HG02981 (cell line): ENCODE measurements around the gene ATXN2.
"Not testable (repeated sequence)": the region's sequence is repeated elsewhere in the genome, so short reads cannot be mapped to it uniquely, and the experiment has no call there.

Source experiments
- ATAC-seq: cut with Tn5 transposase; IDR thresholded peaks from one replicate; pipeline ENCODE4 v1.9.1; 2021; ENCODE audit warnings: mild to moderate bottlenecking, moderate library complexity; ENCODE audit not compliant: unreplicated experiment

The ATXN2 gene

DNA sequence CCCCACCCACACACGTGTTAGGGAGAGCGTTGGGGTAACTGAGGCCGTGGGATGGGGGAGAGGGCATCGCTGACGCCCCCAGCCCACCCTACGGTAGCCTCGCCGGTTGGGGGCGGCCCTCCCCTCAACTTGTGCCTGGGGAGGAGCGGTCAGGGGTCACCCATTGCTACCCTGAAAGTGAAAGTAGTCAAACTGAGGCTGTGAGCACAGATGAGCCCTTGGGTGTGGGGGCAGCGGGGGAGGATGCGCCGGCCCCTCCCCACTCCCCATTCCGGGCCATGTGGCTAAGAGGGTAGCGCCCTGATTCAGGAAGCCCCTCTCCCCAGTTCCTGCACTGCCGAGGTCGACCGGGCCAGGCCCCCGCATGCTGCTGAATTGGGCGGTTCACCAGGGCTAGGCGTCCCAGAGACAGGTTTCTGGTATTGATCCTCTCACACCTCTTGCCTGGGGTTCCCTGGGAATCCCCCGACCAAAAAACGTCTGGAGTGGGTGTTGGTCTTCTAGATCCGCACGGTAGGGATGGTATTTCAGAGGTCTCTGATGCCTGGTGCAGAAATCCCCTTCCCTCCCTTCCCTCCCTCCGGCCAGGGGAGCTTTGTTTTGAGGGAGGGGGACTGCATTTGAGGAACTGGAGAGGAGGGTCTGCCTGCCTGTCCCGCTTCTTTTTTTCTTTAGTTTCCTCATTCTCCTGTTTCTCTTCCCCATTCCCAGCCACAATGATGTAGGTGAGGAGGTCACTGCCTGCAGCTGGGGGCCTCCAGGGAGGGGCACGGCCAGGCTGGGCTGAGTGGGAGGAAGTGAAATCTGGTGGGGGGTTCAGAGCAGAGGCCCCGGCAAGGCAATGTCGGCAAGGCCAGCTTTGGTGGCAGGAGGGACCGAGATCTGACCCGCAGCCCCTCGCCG is 192.4 kb downstream of the ATXN2 start:
- no peak for ATAC-seq

DNA sequence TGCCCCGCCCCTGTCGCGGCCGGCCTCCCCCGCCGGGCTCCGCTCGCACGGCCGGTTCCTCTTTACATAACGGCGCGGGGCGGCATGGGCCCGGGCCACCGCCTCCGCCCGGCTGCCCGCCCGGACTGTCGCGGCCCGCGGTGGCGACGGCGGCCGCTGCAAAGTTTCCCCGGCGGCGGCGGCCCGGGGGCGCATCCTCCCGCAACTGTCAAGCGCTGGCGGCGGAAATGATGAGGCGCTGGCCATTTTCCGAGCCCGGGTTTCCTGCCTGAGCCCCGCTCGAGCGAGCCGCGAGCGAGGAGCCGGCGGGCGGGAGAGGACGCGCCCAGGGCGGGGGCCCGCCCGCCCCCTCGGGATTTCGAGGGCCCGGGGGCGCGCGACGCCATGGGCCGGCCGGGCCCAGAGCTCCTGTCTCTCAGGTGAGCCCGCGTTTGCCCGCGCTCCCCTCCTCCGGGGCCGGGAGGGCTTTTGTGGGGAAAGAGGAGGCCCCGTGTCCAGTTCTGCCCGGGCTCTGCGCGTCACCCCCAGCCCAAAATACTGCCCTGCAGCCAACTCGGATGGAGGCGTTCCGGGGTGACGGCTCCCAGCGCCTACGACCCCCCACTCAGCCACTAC is 193.1 kb downstream of the ATXN2 start, which contains the start of gene SH2B3:
SH2B3 (plus strand) TSS at position 65 of the 615 bp plus-strand sequence. CDS start 12,223 bp downstream, outside the sequence.
- no peak for ATAC-seq

GRCh38 chr12:111405149-111405858 is 193.8 kb downstream of the ATXN2 start:
- peak; percentile 54 for ATAC-seq

GRCh38 chr12:111404362-111405148 is 194.6 kb downstream of the ATXN2 start:
- no peak for ATAC-seq

DNA sequence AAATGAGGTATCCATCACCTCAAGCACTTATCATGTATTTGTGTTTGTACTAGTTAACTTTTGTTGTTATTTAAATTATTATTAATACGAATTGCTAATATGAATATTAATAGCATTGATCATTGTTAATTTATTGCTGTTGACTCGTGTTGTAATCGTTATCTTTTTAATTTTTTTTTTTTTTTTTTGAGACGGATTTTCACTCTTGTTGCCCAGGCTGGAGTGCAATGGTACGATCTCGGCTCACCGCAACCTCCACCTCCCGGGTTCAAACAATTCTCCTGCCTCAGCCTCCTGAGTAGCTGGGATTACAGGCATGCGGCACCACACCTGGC is 196.7 kb downstream of the ATXN2 start:
- ATAC-seq: not testable (repeated sequence)
